Measurements from ENCODE around the gene HRCT1.
"Not testable (repeated sequence)": the region's sequence is repeated elsewhere in the genome, so short reads cannot be mapped to it uniquely, and the experiment has no call there.

Gene HRCT1

DNA sequence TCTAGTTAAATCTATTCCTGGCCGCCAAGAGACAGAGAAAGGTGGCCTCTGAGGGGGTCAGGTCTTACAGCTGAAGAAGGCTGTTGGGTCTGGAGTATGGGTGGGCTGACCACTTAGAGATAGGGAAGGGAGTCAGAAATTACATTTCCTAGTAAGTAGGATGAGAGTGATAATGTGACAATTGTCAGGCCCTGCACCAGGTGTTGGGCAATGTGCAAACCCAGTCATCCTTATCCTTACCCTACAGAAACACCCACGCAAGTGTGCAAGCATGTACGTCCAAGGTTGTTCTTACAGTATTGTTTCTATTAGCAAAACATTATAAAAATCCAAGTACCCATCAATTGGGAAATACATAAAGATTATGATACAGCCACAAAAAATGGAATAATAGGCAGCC is 12.8 kb downstream of the HRCT1 start:
- DNase-seq (ENCODE audit: low read depth): no peak

DNA sequence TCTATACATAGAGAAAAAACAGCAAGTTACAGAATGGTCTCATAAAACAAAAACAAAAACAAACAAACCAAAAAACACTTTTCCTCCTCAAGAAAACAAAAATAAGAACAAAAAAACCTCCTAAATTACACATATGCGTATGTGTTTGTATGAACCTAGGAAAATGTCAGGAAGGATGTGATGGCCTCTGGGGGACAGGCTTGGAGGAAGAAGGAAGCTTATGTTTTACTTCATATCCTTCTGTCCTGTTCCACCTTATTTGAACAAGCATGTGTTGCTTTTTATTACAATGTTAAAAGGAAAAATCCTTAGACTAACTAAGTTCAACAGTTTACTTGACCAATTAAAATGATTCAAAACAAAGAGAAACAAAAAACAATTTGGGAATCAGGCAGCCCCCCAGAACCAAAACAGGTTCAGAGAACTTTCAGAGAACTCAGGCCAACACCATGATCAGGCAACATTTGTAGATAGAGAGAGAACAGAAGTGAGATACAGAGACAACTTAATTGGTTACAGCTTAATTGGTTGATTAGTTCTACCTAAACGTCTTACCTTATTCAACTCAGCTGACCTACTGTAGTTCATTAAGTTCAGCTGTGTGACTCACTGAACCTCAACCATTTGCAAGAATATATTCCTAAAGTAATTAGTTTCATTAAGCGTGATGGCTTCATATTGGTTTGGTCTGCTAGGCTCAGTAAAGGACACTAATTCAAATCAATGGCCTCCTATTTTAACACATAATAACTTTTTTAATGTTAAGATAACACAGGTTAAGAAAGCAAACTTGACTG is 13.4 kb downstream of the HRCT1 start:
- DNase-seq (ENCODE audit: low read depth): no peak

DNA sequence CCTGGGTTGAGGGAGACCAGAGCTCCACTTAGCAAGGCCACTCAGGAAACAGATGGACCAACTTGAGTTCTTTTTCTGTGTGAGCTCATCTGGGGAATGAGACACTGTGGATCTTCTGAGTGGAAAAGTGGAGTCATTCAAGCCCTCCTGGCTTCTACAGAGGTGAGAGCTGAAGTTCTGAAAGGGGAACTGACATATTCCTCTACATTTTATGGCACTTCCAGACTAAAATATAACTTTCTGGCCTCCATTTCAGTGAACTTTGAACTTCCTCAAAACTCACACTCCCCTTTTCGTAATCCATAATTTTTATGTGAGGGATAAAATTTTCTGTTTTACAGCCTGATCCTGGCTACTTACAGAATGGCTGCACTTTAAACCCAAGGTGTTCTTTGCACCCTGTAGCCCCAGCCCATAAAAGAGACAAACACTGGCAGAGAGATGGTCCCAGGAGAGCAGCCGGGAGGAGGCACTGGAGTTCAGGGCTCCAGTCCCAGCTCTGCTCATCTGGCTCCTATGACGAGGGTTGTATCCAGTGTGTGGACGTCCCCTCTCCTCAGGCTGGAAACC is 14.1 kb downstream of the HRCT1 start:
- no peak for DNase-seq (ENCODE audit: low read depth)

DNA sequence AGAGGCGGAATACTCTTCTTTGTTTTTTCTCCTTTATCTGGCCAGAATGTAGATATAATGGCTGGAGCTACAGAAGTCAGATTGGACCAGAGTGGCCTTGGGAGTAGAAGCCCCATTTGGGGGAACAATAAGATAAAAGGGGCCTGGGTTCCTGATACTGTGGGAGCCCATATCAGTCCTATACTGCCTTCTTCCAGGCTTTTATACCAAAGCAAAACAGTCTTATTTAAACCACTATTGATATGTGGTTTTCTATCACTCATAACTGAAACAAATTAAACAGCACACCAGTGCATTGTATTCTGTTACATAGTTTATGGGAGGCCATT is 17.6 kb downstream of the HRCT1 start:
- DNase-seq (ENCODE audit: low read depth): no peak

GRCh38 chr9:35923927-35924763 is 18.1 kb downstream of the HRCT1 start:
- DNase-seq (ENCODE audit: low read depth): no peak

GRCh38 chr9:35928591-35929452 is 22.8 kb downstream of the HRCT1 start:
- no peak for DNase-seq (ENCODE audit: low read depth)

DNA sequence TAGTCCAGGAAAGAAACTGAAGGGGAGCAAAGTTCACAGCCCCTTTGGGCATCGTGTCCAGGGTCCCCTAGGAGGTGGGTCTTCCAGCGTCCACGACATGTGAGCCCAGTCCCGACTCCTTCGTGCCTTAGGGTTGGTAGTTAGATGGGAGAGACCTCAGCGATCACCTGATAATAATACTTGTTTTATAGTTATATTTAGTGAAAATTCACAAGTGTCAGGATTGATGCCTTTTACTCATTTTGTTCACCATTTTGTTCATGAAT is 23.4 kb downstream of the HRCT1 start:
- no peak for DNase-seq (ENCODE audit: low read depth)

DNA sequence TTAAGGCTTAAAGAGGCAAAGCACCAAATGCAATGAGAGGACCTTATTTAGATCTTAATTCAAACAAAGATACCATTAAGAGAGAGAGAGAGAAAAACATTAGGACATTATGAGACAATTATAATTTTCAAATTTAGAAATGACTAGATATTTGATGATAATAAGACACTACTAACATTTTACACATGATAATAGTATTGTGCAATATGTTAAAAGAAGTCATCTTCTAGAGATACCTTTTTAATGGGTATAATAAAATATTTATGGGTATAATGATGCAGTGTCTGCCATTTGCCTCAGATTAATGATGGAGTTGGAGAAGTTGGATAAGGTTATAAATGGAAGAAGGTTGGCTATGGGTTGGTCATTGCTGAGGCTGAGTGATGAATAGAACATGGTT is 24.5 kb downstream of the HRCT1 start:
- no peak for DNase-seq (ENCODE audit: low read depth)

- DNase-seq (ENCODE audit: low read depth): no peak
Observed at GRCh38 chr9:35930989-35931388, 25.0 kb downstream of the HRCT1 start.

- DNase-seq (ENCODE audit: low read depth): no peak
Observed at GRCh38 chr9:35932735-35933134, 26.7 kb downstream of the HRCT1 start.

DNA sequence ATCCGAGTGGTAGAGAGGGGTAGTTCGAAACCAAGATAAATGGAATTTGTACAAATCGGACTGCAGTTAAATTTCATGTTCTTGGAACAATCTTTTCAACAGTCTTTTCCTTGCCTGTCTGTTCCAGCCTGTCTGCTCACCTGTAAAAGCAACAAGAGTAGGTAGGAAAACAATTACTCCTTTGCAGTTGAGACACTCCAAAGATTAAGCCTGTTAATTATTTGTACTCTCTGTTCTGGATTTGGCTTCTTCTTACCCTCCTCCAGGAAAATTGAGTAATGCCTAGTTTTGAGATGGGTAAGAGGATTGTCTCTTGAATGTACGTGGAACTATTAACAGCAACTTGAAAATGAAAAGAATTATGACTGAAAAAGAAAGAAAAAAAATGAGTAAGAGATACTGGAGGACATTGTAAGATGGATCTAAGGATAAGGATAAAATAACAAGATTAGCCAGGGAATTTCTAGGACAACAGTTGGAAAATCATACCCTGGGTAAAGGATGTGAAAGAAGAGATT is 27.6 kb downstream of the HRCT1 start:
- no peak for DNase-seq (ENCODE audit: low read depth)

- DNase-seq (ENCODE audit: low read depth): not testable (repeated sequence)
Observed at GRCh38 chr9:35934069-35934468, 28.1 kb downstream of the HRCT1 start.

DNA sequence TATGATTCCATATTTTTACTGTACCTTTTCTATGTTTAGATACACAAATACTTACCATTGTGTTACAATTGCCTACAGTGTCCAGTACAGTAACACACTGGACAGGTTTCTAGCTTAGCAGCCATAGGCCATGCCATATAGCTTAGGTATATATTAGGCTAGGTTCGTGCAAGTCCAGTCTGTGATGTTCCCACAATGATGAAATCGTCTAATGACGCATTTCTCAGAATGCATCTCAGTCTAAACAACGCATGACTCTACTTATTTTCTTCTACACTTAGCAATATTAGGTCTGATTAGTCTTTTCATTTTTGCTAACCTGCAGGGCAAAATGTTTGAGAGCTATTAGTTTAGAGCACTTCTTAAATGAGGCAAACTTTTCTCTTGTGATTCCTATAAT is 29.3 kb downstream of the HRCT1 start:
- DNase-seq (ENCODE audit: low read depth): no peak

DNA sequence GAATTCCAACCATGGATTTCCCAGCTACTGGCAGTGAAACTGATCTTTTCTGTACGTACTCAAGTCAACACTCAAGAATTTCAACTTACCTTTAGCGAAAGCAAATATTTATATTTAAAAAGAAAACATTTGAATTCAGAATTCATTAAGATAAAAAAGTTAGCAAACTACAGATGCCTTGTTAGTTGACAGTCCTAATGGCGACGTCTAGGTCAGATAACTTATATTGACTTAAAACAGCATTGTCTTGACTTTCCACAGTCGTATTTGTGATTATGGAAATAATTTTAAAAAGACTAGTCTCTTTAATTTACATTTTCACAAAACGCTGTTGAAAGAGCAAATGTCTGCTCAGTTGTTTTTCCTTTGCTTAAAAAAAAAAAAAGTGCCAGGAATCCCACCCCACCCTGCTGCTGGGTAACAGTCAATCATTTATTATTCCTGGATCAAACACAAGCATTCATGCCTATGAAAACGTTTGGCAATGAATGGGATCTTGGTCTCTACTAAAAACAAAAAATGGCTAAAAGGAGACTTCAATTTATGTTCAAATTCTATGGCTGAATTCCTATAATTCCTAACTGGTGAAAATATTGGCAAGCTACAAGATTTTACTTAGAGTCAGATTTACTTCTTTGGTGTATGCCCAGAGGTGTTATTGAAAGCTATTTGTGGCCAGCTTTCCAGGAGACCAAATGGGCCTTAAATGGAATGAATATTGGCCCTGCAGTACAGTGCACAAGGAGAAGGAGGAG is 29.9 kb downstream of the HRCT1 start:
- DNase-seq (ENCODE audit: low read depth): no peak

GRCh38 chr9:35937227-35937626 is 31.2 kb downstream of the HRCT1 start:
- DNase-seq (ENCODE audit: low read depth): no peak

GRCh38 chr9:35938474-35939356 is 32.7 kb downstream of the HRCT1 start:
- DNase-seq (ENCODE audit: low read depth): no peak

DNA sequence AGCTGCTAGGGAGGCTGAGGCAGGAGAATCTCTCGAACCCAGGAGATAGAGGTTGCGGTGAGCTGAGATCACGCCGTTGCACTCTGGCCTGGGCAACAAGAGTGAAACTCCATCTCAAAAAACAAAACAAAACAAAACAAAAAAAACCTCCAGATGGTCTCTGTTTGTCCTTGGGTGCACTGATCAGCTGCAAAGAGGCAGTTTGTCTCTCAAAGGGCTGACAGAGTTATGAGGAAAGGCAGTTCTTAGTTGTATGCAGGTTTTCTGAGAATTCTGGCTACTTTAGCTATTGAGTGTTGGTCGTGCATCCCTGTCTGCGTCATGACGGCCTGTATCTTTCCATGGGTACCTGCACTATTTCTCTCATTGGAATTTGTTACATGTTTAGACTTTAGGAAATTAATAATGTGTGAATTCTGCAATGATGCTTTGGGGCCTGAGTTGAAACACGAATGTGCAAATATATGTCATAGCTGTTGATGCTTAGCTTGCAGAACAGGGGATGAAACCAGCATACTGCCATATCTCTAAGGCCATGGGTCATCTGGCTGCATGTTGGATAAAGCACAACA is 33.8 kb downstream of the HRCT1 start:
- DNase-seq (ENCODE audit: low read depth): no peak

DNA sequence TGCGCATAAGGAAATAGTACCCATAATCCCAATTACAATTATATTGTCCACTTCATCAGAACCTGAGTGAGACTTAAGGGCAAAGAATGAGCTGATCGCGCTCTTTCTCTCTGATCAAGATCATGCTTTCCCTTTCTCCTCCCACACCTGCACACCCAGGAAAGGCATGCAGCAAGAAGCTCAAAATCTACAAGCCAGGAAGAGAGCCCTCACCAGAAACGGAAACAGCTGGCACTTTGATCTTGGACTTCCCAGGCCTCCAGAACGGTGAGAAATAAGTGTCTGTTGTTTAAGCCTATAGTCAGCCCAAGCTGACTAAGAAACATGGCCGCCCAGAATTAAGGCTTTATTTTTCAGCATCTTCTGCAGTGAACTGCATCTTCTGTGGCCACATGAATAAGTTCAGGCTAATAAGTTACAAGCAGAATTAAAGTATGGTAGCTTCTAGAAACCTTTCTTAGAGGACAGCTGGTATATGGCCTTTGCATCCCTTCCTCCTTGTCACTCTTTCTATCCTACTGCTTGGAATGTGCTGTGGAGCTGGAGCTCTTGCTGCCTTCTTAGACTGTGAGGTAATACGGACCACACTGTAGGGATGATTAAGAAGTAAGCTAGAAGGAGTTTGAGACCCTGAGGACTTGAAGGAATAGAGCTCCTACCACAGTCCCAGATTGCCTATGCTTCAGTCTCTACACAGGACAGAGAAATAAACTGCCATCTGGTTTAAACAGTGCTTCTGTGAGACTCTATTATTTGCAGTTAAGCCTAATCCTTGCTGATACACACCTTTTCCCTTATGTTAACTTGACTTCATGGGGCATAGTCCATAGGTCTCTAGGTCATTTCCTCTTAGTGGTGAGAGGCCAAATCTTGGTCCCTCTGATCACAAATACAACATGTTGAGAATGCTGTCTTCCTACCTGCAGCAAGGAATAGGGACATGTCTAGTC is 34.7 kb downstream of the HRCT1 start:
- DNase-seq (ENCODE audit: low read depth): no peak

- DNase-seq (ENCODE audit: low read depth): no peak
Observed at GRCh38 chr9:35942286-35942685, 36.3 kb downstream of the HRCT1 start.
